ENCODE measurements around the gene WDR1. TPM values are rescaled to one million over a fixed set of nuclear protein-coding genes. Genes with fewer than 3 reads are reported as not detected.

The WDR1 gene
- total and polyA plus RNA-seq, 2 donors (not counting 3 experiments of a cell fraction or from before 2014, with no cell fraction given), result 590 to 660 TPM

DNA sequence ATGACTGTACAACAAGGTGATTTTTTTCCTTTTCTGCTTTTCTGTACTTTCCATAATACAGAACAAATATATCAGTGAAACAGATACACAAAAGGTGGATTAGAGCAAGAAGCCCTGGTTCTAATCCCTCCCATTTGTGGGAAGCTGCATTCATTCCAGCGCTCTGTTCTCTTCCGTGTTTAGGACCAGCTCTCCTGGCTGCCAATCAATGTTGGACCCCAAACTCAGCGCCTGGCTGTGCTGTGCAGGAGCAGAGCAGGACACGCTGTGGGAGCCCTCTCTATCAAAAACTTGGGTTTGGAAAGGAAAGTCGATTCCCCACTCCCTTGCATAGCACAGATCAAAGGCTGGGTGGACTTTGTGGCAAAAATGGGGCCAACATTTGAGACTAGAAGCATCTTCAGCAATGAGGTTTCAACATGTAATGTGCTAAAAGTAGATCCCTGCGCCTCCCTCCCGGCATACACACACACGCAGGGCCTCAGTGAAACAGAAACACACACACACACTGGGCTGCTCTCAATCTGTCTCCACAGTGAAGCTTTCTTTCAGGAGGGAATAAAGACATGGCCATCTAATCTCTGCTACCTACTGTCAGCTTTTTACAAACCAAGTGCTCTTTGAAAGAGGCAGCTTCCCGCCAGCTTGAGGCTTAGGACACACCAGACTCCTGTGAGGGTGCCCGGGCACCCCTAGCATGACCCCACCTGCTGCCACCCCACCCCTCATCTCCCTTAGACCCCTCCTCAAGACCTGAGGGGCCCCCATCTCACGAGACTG is 12.2 kb downstream of the WDR1 start:
- ChIA-PET CTCF (interaction anchor here (0.9 to 2.7 kb wide), 4 partner anchors 9 to 19 kb away, joined by 3 to 11 read pairs (median 4); no protein-coding TSS in a partner anchor), POLR2A (interaction anchor here (2.4 to 5.6 kb wide), 2 partner anchors 11 to 13 kb away, joined by 7 to 110 read pairs; partner anchors contain the start of gene WDR1)
- Histone ChIP-seq H3K4me3 (replicated peaks in 1 of 3; ENCODE audit: insufficient read depth in 1 of 3, low read depth in 1 of 3, low read length in 3 of 3) (no peak overlapping the region), H2AFZ (ENCODE audit: low read depth, low read length) (no peak overlapping the region), H3K9me1 (replicated peaks; ENCODE audit: control insufficient read depth, extremely low read depth, insufficient read depth, low read length) (no peaks in the 10 kb centered on the region), H3K27ac (ENCODE audit: insufficient read depth, low read depth, low read length) (no peak overlapping the region), H3K9ac (replicated peaks; ENCODE audit: extremely low read depth, insufficient read depth, low read length) (no peak overlapping the region), H3K27me3 (ENCODE audit: control insufficient read depth in 2 of 2, insufficient read depth in 2 of 2, low read length in 2 of 2) (no peaks in the 10 kb centered on the region), H3K36me3 (ENCODE audit: control insufficient read depth in 2 of 2, extremely low read depth in 1 of 2, insufficient read depth in 2 of 2, low read length in 2 of 2) (peaks cover 23 to 38% of the 10 kb centered on the region in 2 experiments), H3K4me2 (ENCODE audit: insufficient read depth, low read length) (no peak overlapping the region), H3K9me3 (replicated peaks; ENCODE audit: control insufficient read depth, insufficient read depth, low read length) (no peaks in the 10 kb centered on the region), H4K20me1 (replicated peaks; ENCODE audit: control insufficient read depth, extremely low read depth, insufficient read depth, low read length) (peaks cover 14% of the 10 kb centered on the region), H3K4me1 (ENCODE audit: control insufficient read depth, extremely low read depth, insufficient read depth, low read length) (peaks cover 52% of the 10 kb centered on the region), H3K79me2 (ENCODE audit: control insufficient read depth, insufficient read depth, low read length) (peaks cover 98% of the 10 kb centered on the region)
- no peak for DNase-seq (ENCODE audit: low read depth, low spot score)
- TF ChIP-seq POLR2A (IDR thresholded peaks at IDR 0.05; ENCODE audit: low read depth, low read length) (no peak), GATA2 (IDR thresholded peaks at IDR 0.05; ENCODE audit: insufficient read depth, insufficient read length, low read depth, low read length) (no peak), MYC (IDR thresholded peaks at IDR 0.05; ENCODE audit: low read depth, low read length) (no peak), POLR2AphosphoS5 (IDR thresholded peaks at IDR 0.05; ENCODE audit: insufficient read depth, low read depth, low read length) (no peak), CTCF (IDR thresholded peaks at IDR 0.05; ENCODE audit: extremely low read depth in 1 of 2, insufficient read depth in 1 of 2, low read depth in 1 of 2, low read length in 2 of 2) (no peak), MAX (IDR thresholded peaks at IDR 0.05; ENCODE audit: insufficient read depth, insufficient read length) (no peak), EZH2 (IDR thresholded peaks at IDR 0.05; ENCODE audit: borderline replicate concordance, low read depth, low read length, severe bottlenecking) (no peak), FOS (IDR thresholded peaks at IDR 0.05; ENCODE audit: borderline replicate concordance, insufficient read depth, low read length) (no peak), JUN (IDR thresholded peaks at IDR 0.05; ENCODE audit: borderline replicate concordance, insufficient read depth, insufficient read length, low read depth) (no peak)
- no TSS peak for BruUV-seq (replicated peaks)
- dilution Hi-C loops (cut with MboI; ENCODE audit: extremely low pct_ligation_motif_present, low sequenced_read_pairs) (no loop called here), intact Hi-C loops (cut with micrococcal nuclease) (no loop called here)
- no peak for FAIRE-seq
